Measurements from ENCODE around the gene SFTPA1.
"Not testable (repeated sequence)": the region's sequence is repeated elsewhere in the genome, so short reads cannot be mapped to it uniquely, and the experiment has no call there.

Gene SFTPA1

GRCh38 chr10:79627075-79627474, 16.3 kb downstream of the SFTPA1 start:
- no peaks in the 10 kb centered on the region for H3K27me3 ChIP-seq (ENCODE audit: insufficient read depth, low read depth, severe bottlenecking)
- H3K9me3 ChIP-seq (ENCODE audit: severe bottlenecking), result no peaks in the 10 kb centered on the region
- TF ChIP-seq CTCF (IDR thresholded peaks at IDR 0.05; ENCODE audit: low read depth, low read length), result no peak
- no peak overlapping the region for H3K27ac ChIP-seq
- H3K4me3 ChIP-seq (ENCODE audit: low read depth, low read length), result no peak overlapping the region
- no peaks in the 10 kb centered on the region for H3K36me3 ChIP-seq
- no peak for DNase-seq

DNA sequence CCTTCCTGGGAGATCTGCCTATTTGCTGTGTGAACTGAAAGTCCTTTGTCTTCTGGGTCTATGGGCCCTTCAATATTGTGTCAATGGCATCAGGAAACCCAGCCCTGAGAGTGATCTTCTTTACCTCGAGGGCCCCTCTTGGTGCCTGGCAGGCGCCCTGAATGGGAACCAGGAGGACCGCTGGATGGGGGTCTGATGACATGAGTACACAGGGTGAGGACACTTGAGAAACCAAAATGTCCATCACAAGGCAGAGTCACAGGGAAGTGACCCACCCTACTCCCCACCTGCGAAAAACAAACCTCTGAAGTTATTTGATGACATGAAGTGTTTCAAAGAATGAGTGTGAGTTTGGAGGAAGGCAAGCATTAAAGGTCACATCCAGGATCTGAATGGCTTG, 17.3 kb downstream of the SFTPA1 start:
- no peaks in the 10 kb centered on the region for H3K36me3 ChIP-seq
- H3K9me3 ChIP-seq (ENCODE audit: severe bottlenecking), result no peaks in the 10 kb centered on the region
- H3K27ac ChIP-seq, result no peak overlapping the region
- H3K27me3 ChIP-seq (ENCODE audit: insufficient read depth, low read depth, severe bottlenecking), result no peaks in the 10 kb centered on the region
- TF ChIP-seq CTCF (IDR thresholded peaks at IDR 0.05; ENCODE audit: low read depth, low read length), result no peak
- no peak overlapping the region for H3K4me3 ChIP-seq (ENCODE audit: low read depth, low read length)
- DNase-seq, result no peak

GRCh38 chr10:79628988-79629954, 18.5 kb downstream of the SFTPA1 start:
- TF ChIP-seq CTCF (IDR thresholded peaks at IDR 0.05; ENCODE audit: low read depth, low read length), result no peak
- Histone ChIP-seq H3K9me3 (ENCODE audit: severe bottlenecking) (no peaks in the 10 kb centered on the region), H3K4me3 (ENCODE audit: low read depth, low read length) (no peak overlapping the region), H3K27ac (no peak overlapping the region), H3K27me3 (ENCODE audit: insufficient read depth, low read depth, severe bottlenecking) (no peaks in the 10 kb centered on the region), H3K36me3 (no peaks in the 10 kb centered on the region)
- DNase-seq, result no peak

DNA sequence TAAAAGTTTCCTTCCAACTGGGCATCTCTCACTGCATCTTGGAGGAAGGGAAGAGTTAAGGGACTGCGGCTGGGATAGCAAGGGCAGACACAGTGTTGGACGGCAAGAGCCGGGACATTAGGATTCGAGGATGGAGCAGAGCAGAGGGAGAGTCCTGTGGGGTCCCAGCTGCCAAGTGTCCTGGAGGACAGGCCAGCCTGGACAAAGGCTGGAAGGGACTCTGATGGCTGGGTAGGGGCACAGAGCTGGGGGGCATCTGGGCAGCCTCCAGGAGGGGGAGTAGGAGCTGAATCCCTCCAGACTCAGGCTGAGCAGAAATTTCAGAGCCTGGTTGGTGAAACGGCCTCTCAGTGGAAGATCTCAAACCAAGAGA, 19.2 kb downstream of the SFTPA1 start:
- TF ChIP-seq CTCF (IDR thresholded peaks at IDR 0.05; ENCODE audit: low read depth, low read length), result no peak

DNA sequence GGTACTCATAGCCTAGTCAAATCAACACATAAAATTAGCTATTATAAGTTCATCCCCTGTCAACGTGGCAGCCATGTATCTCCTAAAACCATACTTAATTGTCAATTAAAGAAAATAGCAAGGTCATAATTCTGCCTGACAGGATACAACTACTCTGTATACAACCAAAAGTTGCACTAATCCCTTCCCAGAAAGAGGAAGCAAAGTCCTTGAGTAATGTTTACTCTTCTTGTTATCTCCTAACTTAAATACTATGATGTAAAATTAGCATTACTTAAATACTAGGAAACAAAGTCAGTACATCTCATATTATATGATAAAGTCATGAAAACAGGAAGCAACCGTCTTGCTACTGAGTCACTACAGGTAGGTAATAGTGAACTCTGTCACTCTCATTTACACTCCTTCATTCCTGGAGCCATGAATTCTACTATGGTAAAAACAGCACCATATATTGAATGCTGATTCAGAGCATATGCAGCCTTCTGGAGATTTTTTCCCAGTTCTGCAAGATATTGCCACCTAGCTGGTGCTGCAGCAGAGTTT, 26.0 kb downstream of the SFTPA1 start:
- not testable (repeated sequence) for H3K9me3 ChIP-seq (ENCODE audit: severe bottlenecking); H3K4me3 ChIP-seq (ENCODE audit: low read depth, low read length); DNase-seq; H3K27ac ChIP-seq; H3K36me3 ChIP-seq; H3K27me3 ChIP-seq (ENCODE audit: insufficient read depth, low read depth, severe bottlenecking)

More for the DNA sequence above, 19.2 kb downstream of the SFTPA1 start:
- DNase-seq, result no peak
- Histone ChIP-seq H3K4me3 (ENCODE audit: low read depth, low read length) (no peak overlapping the region), H3K36me3 (no peaks in the 10 kb centered on the region), H3K27ac (no peak overlapping the region), H3K9me3 (ENCODE audit: severe bottlenecking) (no peaks in the 10 kb centered on the region), H3K27me3 (ENCODE audit: insufficient read depth, low read depth, severe bottlenecking) (no peaks in the 10 kb centered on the region)

GRCh38 chr10:79638318-79638717, 27.6 kb downstream of the SFTPA1 start:
- no peak for DNase-seq
- Histone ChIP-seq H3K27me3 (ENCODE audit: insufficient read depth, low read depth, severe bottlenecking) (no peaks in the 10 kb centered on the region), H3K27ac (no peak overlapping the region), H3K4me3 (ENCODE audit: low read depth, low read length) (no peak overlapping the region), H3K36me3 (no peaks in the 10 kb centered on the region), H3K9me3 (ENCODE audit: severe bottlenecking) (no peaks in the 10 kb centered on the region)
- no peak for TF ChIP-seq CTCF (IDR thresholded peaks at IDR 0.05; ENCODE audit: low read depth, low read length)

GRCh38 chr10:79652695-79653094, 42.0 kb downstream of the SFTPA1 start:
- not testable (repeated sequence) for H3K9me3 ChIP-seq (ENCODE audit: severe bottlenecking); H3K36me3 ChIP-seq; DNase-seq; H3K4me3 ChIP-seq (ENCODE audit: low read depth, low read length); H3K27ac ChIP-seq; H3K27me3 ChIP-seq (ENCODE audit: insufficient read depth, low read depth, severe bottlenecking)

GRCh38 chr10:79663287-79663686, 52.5 kb downstream of the SFTPA1 start:
- DNase-seq; H3K4me3 ChIP-seq (ENCODE audit: low read depth, low read length); H3K27ac ChIP-seq; H3K9me3 ChIP-seq (ENCODE audit: severe bottlenecking); H3K27me3 ChIP-seq (ENCODE audit: insufficient read depth, low read depth, severe bottlenecking); H3K36me3 ChIP-seq: not testable (repeated sequence)

DNA sequence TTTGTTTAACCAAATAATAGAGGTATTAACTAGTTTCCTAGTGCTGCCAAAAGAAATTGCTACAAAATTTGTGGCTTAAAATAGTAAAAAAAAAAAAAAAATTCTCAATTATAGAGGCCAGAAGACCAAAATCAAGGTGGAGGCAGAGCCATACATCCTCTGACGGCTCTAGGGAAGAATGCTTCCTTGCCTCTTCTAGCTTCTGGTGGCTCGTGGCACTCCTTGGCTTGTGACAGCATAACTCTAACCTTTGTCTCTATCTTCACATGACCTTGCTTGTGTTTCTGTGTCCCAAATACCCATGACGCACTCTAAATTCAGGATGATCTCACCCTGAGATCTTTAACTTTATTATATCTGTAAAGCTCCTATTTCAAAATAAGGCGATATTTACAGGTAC, 53.9 kb downstream of the SFTPA1 start:
- not testable (repeated sequence) for H3K9me3 ChIP-seq (ENCODE audit: severe bottlenecking); H3K4me3 ChIP-seq (ENCODE audit: low read depth, low read length); H3K27ac ChIP-seq; H3K36me3 ChIP-seq; DNase-seq; H3K27me3 ChIP-seq (ENCODE audit: insufficient read depth, low read depth, severe bottlenecking)

Data from WERI-Rb-1 (cell line).